ENCODE data around the gene ROBO1. TPM values are rescaled to one million over a fixed set of nuclear protein-coding genes. Genes with fewer than 3 reads are reported as not detected.

Gene ROBO1
- total RNA-seq, 2 experiments from 2014 or later, result 0.36 to 0.69 TPM

- Mint-ChIP-seq H3K4me1 (ENCODE audit: low read depth) (no peaks in the 10 kb centered on the region), H3K27ac (no peak overlapping the region), H3K27me3 (peaks cover 11% of the 10 kb centered on the region), H3K9me3 (peaks cover 7% of the 10 kb centered on the region), H3K4me3 (no peak overlapping the region), H3K36me3 (ENCODE audit: low read depth) (no peaks in the 10 kb centered on the region)
- DNase-seq, result no peak
- no peaks in the 10 kb centered on the region for H3K36me3 ChIP-seq (ENCODE audit: insufficient read depth, low read length)
- ATAC-seq (ENCODE audit: poor library complexity), result no peak
- ChIA-PET POLR2A (no interaction called here), CTCF (no interaction called here)
- H3K27ac ChIP-seq (ENCODE audit: low read depth in 1 of 2, low read length in 2 of 2), result no peak overlapping the region
- no peaks in the 10 kb centered on the region for H3K4me1 ChIP-seq (ENCODE audit: insufficient read depth, low read length)
- H3K4me3 ChIP-seq (ENCODE audit: low read length), result no peak overlapping the region
- TF ChIP-seq, protein P1, sequence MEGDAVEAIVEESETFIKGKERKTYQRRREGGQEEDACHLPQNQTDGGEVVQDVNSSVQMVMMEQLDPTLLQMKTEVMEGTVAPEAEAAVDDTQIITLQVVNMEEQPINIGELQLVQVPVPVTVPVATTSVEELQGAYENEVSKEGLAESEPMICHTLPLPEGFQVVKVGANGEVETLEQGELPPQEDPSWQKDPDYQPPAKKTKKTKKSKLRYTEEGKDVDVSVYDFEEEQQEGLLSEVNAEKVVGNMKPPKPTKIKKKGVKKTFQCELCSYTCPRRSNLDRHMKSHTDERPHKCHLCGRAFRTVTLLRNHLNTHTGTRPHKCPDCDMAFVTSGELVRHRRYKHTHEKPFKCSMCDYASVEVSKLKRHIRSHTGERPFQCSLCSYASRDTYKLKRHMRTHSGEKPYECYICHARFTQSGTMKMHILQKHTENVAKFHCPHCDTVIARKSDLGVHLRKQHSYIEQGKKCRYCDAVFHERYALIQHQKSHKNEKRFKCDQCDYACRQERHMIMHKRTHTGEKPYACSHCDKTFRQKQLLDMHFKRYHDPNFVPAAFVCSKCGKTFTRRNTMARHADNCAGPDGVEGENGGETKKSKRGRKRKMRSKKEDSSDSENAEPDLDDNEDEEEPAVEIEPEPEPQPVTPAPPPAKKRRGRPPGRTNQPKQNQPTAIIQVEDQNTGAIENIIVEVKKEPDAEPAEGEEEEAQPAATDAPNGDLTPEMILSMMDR (IDR thresholded peaks at IDR 0.05), result no peak
- H3K9me3 ChIP-seq (ENCODE audit: control insufficient read depth in 1 of 2, insufficient read depth in 1 of 2, low read length in 2 of 2), result peaks cover 0 to 4% of the 10 kb centered on the region in 2 experiments
- intact Hi-C loops (cut with DNase I, micrococcal nuclease), result no loop called here
- peaks cover 5 to 10% of the 10 kb centered on the region in 2 experiments for H3K27me3 ChIP-seq (ENCODE audit: control insufficient read depth in 1 of 2, insufficient read depth in 2 of 2, low read length in 2 of 2)
Observed at GRCh38 chr3:79761441-79761840, 6.4 kb downstream of the ROBO1 start.

DNA sequence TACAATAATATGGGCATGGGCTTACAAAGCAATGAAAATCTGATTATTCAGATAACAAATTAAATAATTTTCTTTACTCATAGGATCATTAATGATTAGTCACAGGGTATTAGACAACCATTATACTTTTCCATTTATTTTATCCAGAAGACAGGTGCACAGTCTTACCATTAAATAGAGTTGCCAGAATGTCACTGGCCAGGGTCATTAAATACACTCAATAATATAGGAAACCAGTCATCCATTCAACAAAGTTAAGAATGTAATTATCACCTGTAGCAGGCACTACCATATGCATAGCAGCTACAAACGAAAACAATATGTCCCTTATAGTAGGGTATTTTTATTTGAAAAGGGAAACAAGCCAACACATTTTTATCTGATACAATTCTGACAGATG is 16.1 kb downstream of the ROBO1 start:
- Mint-ChIP-seq H3K9me3 (peaks cover 2% of the 10 kb centered on the region), H3K4me1 (ENCODE audit: low read depth) (no peaks in the 10 kb centered on the region), H3K36me3 (ENCODE audit: low read depth) (no peaks in the 10 kb centered on the region), H3K27ac (no peak overlapping the region), H3K27me3 (no peaks in the 10 kb centered on the region), H3K4me3 (no peak overlapping the region)
- H3K36me3 ChIP-seq (ENCODE audit: insufficient read depth, low read length), result no peaks in the 10 kb centered on the region
- H3K27me3 ChIP-seq (ENCODE audit: control insufficient read depth in 1 of 2, insufficient read depth in 2 of 2, low read length in 2 of 2), result no peaks in the 10 kb centered on the region
- ChIA-PET CTCF (no interaction called here), POLR2A (no interaction called here)
- no peaks in the 10 kb centered on the region for H3K4me1 ChIP-seq (ENCODE audit: insufficient read depth, low read length)
- H3K27ac ChIP-seq (ENCODE audit: low read depth in 1 of 2, low read length in 2 of 2), result no peak overlapping the region
- ATAC-seq (ENCODE audit: poor library complexity) (no peak), DNase-seq (no peak)
- H3K4me3 ChIP-seq (ENCODE audit: low read length), result no peak overlapping the region
- intact Hi-C loops (cut with DNase I, micrococcal nuclease), result no loop called here
- peaks cover 0 to 9% of the 10 kb centered on the region in 2 experiments for H3K9me3 ChIP-seq (ENCODE audit: control insufficient read depth in 1 of 2, insufficient read depth in 1 of 2, low read length in 2 of 2)
- TF ChIP-seq, protein P1 (IDR thresholded peaks at IDR 0.05), result no peak

- Histone ChIP-seq H3K27ac (ENCODE audit: low read depth in 1 of 2, low read length in 2 of 2) (no peak overlapping the region), H3K27me3 (ENCODE audit: control insufficient read depth in 1 of 2, insufficient read depth in 2 of 2, low read length in 2 of 2) (no peaks in the 10 kb centered on the region), H3K4me1 (ENCODE audit: insufficient read depth, low read length) (no peaks in the 10 kb centered on the region), H3K9me3 (ENCODE audit: control insufficient read depth in 1 of 2, insufficient read depth in 1 of 2, low read length in 2 of 2) (peaks cover 0 to 14% of the 10 kb centered on the region in 2 experiments), H3K4me3 (ENCODE audit: low read length) (no peak overlapping the region), H3K36me3 (ENCODE audit: insufficient read depth, low read length) (no peaks in the 10 kb centered on the region)
- ATAC-seq (ENCODE audit: poor library complexity) (no peak), DNase-seq (no peak)
- TF ChIP-seq, protein P1 (IDR thresholded peaks at IDR 0.05), result no peak
- Mint-ChIP-seq H3K27ac (no peak overlapping the region), H3K9me3 (peaks cover 13% of the 10 kb centered on the region), H3K36me3 (ENCODE audit: low read depth) (no peaks in the 10 kb centered on the region), H3K4me3 (no peak overlapping the region), H3K4me1 (ENCODE audit: low read depth) (no peaks in the 10 kb centered on the region), H3K27me3 (no peaks in the 10 kb centered on the region)
- intact Hi-C loops (cut with DNase I, micrococcal nuclease), result no loop called here
- POLR2A ChIA-PET, result no interaction called here
- CTCF ChIA-PET, result no interaction called here
Observed at GRCh38 chr3:79737530-79737929, 30.3 kb downstream of the ROBO1 start.

Measured in CD4-positive, alpha-beta T cell (primary cell).